ENCODE results near the gene DNAH1. TPM values are rescaled to one million over a fixed set of nuclear protein-coding genes. Genes with fewer than 3 reads are reported as not detected.

DNAH1 gene
- total RNA-seq, 1 experiment from 2014 or later, result 3.3 TPM

GRCh38 chr3:52290596-52291507, 25.3 kb upstream of the DNAH1 start:
- DNase-seq (ENCODE audit: extremely low read depth, low read depth), result no peak

DNA sequence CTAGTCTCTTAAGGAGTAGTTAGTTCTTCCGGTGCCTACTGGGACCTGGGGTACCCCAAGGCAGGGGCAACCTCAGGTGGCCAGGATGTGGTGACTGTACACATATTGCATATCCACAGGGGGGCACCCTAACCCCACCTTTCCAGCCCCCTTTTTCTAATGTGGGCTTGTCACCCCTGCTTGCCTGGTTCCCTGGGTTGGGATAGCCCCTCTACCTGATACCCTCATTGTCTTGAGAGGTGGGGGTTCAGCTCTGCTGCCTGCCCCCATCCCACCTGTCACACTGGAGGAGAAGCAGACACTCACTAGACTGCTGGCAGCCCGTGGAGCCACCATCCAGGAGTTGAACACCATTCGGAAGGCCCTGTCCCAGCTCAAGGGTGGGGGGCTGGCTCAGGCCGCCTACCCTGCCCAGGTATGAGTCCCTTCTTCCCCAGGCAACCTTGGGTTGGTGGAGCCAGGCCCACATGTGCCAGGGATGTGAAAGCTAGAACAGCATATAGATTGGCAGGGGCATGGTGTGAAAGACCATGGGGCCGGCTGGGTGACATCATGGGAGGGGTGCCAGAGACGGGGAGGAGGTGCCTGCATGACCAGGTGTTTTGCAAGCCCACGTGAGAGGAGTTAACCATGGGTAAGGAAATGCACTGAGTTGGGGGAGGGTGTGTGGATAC, 24.5 kb upstream of the DNAH1 start:
- DNase-seq (ENCODE audit: extremely low read depth, low read depth), result no peak

- no peak for DNase-seq (ENCODE audit: extremely low read depth, low read depth)
Measured at GRCh38 chr3:52292247-52293065, 23.7 kb upstream of the DNAH1 start.

DNA sequence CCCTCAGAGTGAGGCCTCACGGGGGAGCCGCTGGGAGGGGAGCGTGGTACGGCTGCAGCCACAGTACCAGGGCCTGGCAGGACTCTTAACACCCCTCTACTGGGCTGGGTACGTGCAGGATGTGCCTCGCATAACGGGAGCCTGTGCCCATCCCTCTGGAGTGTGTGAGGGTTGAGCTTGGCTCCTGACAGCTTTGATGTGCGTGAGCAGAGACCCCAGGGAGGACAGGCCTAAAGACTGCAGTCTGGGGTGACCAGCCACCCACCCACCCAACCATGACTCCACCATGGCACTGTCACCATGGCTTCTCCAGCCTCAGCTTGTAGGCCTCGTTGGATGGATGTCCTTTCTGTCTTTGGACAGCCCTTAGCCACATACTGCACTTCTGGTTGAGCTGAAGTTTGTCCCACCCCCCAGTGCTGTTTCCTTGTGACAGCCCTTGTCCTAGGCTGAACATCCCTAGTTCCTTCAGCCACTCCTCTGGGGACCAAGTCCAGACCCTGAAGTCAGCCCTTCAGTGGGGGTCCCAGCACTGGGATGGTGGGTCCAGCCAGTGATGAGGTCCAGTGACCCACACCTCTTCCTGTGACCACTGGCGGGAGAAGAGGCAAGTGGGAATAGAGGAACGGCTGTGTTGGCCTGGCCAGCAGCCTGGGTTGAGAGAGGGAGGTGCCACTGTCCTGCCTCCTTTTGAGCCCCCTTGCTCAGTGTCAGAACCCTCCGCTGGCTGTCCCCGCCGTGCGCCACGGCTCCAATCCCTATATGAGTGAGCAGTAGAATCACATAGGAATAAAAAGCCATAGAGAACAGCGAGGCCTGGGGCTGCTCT, 22.4 kb upstream of the DNAH1 start:
- no peak for DNase-seq (ENCODE audit: extremely low read depth, low read depth)

DNA sequence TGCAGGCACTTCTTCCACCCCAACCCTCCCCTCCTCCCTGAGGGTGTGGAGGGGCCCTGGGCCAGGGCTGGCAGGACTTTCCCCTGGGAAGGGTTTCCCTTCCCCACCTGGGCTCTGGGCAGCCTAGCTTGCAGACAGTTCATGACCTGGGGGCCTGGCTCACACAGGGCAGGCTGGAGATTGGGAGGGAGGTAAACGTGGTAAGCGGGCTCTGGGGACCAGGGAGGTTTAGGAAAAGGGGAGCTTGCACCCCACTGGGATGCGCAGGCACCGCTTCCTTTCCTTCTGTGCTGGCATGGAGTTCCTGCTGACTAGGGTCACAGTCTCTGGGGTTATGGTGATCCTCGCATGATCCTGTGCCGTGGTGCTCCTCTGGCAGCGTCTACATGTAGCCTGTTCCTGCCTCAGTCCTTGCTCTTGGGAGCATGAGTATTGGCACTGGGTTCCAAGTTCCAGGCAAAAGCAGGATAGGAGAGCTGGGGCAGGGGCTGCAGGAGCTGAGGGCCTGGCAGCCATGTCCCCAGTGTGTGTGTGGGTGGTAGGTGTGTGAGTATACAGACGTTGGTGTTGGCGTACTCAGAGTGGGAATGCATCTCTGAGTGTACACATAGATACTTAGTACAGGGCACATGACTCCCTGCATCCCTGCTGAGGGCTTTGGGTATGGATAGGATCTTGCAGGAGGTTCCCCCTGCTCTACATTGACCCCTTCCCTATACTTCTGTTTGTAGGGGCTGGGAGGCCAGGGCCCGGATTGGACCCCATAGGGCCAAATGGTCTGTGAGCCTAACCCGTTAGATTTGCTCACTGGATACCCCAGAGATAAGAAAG, 21.6 kb upstream of the DNAH1 start:
- DNase-seq (ENCODE audit: extremely low read depth, low read depth), result no peak

GRCh38 chr3:52295671-52296208, 20.4 kb upstream of the DNAH1 start:
- DNase-seq (ENCODE audit: extremely low read depth, low read depth), result no peak

DNA sequence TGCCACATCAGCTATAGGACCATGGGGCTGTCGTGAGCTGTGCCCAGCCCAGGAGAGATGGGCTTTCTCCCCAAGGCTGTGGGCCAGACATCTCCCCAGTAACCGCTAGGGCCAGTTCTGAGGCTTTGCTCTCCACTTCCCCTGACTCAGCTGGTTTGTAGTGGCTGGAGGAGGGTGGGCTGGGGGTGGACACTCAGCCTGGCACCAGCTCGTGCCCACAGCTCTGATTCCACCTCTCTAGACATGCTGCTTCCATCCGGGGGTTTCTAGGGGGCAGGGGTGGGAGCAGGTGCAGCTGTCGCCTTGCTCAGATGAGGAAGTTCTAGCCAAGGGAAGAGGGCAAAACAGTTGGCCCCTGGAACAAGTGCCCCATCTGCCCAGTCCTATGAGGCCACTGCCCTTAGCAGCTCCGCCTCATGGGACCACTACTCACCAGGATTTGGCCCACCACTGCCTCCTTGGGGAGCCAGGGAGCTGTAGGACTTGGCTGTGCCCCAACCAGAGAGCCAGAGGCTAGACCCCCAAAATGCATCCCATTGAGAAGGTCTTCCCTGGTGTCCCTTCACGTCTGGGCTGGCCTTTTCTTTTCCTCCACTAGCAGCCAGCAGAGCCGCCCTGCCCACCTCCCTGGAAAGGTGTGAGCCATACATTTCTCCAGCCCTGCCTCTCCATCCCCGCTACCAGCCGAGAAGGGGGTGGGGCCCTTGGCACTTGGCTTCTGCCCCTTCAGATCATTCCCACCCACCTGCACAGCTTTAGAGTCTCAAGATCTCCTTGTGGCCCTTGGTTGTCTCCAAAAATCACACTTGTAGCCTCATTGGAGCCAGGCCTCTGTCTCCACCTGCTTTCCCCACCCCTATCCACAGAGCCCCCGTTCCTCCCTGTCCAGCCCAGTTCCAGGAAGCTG, 18.6 kb upstream of the DNAH1 start:
- no peak for DNase-seq (ENCODE audit: extremely low read depth, low read depth)

DNA sequence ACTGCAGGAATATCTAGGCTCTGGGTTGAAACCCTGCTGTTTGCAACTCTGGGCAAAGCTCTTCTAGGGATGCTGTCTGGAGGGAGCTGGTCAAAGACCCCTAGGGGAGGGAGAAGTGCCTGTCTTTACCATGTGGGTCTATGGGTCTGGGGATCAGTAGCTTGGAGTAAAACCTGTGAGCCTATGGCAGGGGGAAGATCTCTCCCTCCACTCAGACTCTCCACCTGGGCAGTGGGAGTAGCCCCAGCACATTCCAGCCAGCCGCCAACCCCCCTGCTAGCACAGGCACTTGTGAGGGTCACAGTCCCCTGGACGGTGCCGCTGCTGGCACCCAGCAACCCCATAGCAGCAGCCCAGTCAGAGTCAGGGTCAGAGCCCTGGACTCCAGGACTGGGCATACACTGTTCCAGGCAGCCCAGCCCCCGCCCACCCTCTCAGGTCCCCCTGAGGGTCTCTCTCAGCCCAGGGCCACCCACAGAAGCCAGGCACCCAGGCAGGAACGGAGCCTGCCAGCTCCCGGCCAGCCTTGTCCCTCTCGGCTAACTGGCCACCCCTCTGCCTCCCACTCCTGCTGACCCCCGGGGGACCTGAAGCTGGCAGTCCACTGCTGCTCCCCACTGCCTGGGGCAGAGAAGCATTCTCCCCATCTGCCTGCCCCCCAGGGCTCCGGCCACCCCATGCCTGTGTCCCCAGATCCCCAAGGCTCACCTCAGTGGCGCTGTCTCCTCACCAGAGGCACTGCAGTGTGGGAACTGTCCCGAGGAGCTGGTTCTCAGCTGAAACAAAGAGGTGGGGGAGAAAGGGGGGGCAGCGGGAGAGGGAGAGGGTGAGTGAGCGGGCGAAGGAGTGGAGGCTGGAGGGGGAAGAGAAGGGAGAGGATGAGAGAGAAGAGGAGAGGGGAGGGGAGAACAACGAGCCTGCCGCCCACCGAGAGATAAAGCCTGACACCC, 17.7 kb upstream of the DNAH1 start:
- no peak for DNase-seq (ENCODE audit: extremely low read depth, low read depth)

DNA sequence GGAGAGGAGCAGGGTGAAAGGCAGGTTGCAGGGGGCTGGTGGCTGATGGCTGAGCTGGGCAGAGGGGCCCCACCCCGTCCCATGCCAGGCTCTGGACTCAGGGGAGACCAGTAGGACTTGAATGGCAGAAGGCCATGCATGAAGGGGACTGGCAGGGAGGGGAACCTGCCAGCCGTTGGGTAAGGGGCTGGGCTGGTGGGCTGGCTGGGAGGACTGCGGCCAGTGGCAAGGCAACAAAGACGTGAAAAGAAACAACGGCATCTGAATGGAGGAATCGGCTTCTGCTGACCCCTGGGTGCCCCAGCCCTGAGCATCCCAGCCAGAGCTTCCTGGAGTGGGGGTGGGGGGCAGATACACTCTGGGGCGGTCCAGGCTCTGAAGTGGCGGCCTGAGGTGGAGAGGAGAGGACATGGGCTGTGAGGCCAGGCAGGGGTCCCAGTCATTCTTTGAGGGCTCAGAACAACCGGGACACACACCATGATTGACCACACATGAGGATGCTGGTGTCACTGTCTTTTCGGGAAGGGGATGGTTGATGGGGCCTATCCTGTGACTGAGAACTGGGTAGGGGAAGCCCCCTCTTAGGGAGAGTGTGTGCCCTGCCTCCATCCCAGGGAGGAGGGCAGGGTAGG, 16.8 kb upstream of the DNAH1 start:
- DNase-seq (ENCODE audit: extremely low read depth, low read depth), result no peak

GRCh38 chr3:52299879-52300611, 16.1 kb upstream of the DNAH1 start:
- no peak for DNase-seq (ENCODE audit: extremely low read depth, low read depth)

DNA sequence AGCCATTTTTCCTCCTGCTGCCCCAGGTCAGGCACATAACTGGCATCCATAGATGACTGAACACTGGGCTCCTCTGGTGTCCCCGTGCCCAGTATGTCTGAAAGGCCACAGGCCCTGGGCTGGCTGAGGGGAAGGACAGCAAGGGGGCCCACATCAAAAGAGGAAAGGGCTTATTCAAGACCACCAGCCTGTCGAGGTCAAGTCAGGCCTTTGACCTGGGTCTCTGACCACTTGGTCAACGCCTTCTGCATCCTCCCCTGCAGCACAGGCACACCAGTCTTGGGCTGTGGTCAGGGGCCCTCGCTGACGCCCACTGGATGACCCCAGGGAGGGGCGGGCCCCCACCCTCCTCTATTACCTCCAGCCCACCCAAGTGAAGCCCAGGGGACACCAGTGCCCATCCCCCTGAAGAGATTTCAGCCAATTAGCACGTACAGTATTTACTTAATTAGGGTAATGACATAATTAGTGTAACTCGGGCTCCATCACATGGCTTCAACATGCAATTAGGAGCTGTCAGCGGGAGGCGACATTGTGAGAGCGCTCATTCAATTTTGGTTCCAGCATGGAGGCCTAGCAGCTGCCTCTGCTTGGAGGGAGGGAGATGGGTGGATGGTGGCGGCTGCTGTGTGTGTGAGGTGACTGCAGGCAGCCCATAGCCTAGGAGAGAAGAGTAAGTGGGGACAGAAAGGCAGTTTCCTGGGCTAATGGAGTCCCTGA, 13.5 kb upstream of the DNAH1 start:
- no peak for DNase-seq (ENCODE audit: extremely low read depth, low read depth)

GRCh38 chr3:52303811-52304210, 12.3 kb upstream of the DNAH1 start:
- DNase-seq (ENCODE audit: extremely low read depth, low read depth), result no peak

- no peak for DNase-seq (ENCODE audit: extremely low read depth, low read depth)
Measured at GRCh38 chr3:52305926-52306325, 10.2 kb upstream of the DNAH1 start.

- DNase-seq (ENCODE audit: extremely low read depth, low read depth), result no peak
Measured at GRCh38 chr3:52306978-52307377, 9.1 kb upstream of the DNAH1 start.

DNA sequence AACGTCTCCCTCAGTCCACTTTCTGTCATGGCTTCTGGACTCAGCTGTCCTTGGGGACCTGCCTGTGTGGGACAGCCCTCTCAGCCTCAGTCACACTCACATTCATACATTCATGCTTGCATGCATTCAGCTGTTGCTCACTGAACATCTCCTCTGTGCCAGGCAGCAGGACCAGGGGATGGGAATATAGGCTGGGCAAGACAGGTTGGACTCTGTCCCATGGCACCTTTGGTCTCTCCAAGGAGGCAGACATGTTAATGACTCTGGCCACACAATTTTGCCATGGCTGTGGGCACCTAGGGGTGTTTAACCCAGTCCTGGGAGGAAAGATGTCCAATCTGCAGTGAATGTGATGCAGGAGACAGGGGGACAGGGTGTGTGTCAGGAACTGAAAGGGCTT, 7.8 kb upstream of the DNAH1 start:
- no peak for DNase-seq (ENCODE audit: extremely low read depth, low read depth)
